GM19328 (cell line): Measurements from ENCODE around the gene SULT1C2.
"Not testable (repeated sequence)": the region's sequence is repeated elsewhere in the genome, so short reads cannot be mapped to it uniquely, and the experiment has no call there.

Experiments
- ATAC-seq: cut with Tn5 transposase; IDR thresholded peaks from one replicate; pipeline ENCODE4 v1.9.1; 2021; ENCODE audit warnings: mild to moderate bottlenecking, moderate library complexity; ENCODE audit not compliant: unreplicated experiment

SULT1C2 gene

DNA sequence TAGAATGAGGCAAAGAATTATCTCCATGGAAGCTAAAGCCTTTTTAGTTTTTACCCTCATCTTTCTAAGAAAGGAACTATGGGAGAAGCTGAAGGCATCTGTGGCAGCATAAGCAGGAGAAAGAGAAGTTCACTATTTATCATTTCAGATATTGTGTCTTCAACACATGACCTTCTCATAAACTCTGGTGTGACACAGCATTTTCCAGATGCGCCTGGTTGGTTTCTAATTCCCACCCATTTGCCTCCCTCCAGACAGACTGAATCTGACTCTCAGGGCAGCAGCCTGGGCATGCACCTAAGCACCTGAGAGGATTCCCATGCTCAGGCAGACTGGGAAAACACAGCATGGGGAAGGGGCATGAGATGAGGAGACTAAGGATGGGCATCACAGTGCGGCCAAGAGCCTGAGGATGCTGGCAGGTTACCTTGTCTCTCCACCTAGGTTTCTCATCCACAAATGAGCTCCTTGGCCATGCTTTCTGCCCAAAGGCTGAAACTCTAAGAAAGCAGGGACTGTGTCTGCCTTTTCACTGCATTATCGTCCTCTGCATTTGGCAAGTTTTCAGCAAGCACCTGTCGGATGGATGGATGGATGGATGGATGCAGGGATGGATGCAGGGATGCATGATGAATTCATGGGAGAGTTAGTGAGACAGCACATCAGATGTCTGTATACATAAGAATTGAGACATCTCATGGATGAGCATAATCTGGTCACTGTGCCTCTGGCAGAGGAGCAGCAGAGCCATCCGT, 60.3 kb downstream of the SULT1C2 start:
- no peak for ATAC-seq

DNA sequence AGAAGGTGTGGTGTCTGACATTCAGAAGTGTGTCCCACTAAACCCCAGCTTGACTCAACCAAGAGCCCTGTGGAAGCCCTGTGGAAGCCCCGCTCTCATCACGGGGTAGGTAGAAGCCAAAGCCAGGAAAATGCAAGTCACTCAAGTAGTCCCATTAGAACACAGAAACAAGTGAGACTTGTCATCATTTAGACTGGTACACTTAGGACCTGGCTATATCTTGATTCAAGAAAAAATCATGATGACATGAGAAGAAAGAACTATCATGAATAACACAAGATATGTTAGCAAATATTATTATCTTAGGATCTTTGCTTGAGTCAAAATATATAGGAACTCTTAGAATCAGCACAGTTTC, 60.9 kb downstream of the SULT1C2 start:
- no peak for ATAC-seq

- ATAC-seq, result no peak
These were observed 63.2 kb downstream of the SULT1C2 start for GRCh38 chr2:108351889-108352288.

DNA sequence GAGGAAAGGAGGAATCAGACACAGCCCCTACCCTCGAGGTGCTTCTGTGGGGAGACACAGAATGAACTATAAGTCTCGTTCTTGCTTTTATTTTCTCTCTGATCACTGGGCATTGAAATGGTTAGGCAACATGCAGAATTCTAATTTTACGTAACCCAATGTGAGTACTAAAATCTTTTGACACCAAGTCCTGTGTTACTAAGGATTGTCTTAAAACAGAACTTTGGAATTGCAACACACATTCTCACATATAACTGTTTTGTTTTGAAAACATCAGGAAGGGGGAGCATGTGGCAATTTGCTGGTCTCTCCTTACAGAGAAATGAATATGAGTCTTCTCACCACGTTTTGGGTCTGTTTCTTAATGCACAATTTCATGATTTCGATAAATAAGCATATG, 65.4 kb downstream of the SULT1C2 start:
- no peak for ATAC-seq

- no peak for ATAC-seq
These were observed 67.4 kb downstream of the SULT1C2 start for GRCh38 chr2:108355906-108356734.

- ATAC-seq, result not testable (repeated sequence)
These were observed 70.6 kb downstream of the SULT1C2 start for GRCh38 chr2:108359336-108359735.
